HG03108 (cell line): ENCODE measurements around the gene CA12.

ENCODE experiments used
- ATAC-seq: cut with Tn5 transposase; IDR thresholded peaks from one replicate; pipeline ENCODE4 v1.9.1; 2021; ENCODE audit warnings: moderate library complexity; ENCODE audit not compliant: unreplicated experiment

CA12 gene

DNA sequence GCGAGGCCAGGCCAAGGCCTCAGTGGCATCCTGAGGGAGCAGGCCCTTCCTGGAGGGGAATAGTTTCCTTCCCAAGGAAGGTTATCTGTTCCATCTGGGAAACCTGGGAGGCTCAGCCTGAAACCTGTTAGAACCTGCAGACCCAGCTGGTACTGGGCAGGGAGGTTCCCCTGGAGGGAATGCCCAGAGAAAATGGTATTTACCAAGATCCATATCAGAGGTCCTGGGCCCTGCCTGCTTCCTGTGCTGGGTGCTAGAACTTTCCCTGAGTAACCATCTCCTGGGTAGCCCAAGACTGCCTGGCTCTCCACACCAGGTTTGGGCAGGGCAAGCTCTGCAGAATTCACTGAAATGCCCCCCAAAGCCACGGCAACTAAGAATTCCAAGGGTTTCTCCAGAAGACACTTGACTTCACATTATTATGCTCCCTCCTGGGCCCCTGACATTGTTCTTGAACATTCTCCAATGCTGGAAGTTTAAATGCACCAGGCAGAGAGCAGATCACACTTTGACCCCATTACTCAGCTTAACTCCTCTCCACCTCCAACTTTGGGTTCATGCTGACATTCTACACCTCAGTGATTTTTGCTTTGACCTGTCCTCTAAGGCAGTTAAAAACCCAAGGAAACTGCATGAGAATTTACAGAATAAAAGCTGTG, 2.0 kb downstream of the CA12 start:
- ATAC-seq: no peak

- no peak for ATAC-seq
Measured at GRCh38 chr15:63378946-63379345, 2.7 kb downstream of the CA12 start.

DNA sequence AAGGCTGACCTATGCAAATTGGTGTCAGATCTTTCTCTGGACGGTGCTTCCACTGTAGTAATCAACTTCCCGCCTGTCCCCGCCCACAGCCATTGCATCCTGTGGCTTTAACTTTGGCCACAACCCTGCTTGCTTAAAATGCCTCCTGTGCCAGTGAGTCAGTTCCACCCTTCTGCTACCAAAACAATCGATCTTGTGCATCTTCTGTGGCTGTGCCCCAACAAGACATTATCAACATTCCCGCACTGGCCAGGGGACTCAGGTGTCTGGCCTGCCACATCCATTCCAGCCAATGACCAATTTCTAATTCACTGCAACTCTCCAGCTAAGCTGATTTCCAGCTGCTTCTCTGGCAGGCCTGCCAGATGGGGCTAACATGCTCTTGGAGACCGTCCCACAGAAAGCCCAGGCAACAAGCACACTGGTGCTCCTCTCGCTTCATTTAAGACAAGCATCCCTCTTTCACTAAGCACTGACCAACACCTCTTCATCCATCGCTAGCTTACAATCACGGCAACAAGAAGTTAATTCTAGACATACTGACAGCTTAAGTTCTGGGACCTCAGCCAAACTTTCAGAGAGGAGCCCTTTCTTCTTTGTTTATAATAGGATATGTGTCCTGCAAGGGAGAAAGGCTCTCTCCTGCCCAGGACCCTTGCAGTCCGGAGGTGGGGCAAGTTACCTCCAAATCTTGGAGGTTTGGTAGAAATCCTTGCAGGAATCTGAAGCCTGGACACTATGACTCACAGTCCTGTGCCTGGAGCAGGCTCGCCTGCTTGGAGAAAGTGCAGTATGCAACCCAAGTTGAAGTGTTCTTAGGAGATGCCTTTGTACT, 6.7 kb downstream of the CA12 start:
- no peak for ATAC-seq

- no peak for ATAC-seq
Measured at GRCh38 chr15:63373866-63374548, 7.6 kb downstream of the CA12 start.

- no peak for ATAC-seq
Measured at GRCh38 chr15:63373330-63373729, 8.3 kb downstream of the CA12 start.

GRCh38 chr15:63372753-63373152, 8.9 kb downstream of the CA12 start:
- no peak for ATAC-seq

DNA sequence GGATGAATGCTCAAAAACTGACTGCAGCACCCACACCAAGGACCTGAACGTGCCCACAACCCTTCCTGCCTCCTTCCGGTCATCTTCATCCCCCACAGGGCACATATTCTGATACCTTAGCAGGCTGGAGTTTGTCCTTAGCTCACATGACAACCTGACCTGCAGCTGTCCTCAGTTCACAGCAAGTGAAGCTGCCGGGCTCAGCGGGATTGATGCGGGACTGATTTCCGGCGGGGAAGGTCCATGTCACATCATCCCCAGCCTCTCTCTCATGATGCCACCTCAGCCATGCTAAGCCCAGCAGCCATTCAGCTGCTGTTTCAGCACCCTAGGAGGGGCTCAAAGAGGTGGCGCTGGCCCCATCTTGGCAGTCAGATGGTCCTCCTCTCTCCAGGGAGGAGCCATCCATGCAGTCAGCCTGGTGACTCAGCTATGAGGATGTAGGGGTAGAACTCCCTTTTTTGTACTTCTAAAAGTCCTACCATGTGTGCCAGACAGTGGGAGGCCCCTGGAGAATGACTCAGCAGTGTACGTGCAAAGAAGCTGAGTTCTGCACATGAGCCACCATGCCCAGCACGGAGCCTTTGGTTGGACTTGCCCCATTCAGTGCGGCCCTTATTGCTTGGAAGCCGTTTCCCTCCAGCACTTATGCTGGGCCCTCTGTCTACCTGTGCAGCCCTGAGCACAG, 9.5 kb downstream of the CA12 start:
- no peak for ATAC-seq

GRCh38 chr15:63371297-63371918, 10.2 kb downstream of the CA12 start:
- ATAC-seq: no peak

GRCh38 chr15:63370764-63371163, 10.9 kb downstream of the CA12 start:
- ATAC-seq: no peak

- no peak for ATAC-seq
Measured at GRCh38 chr15:63369781-63370180, 11.9 kb downstream of the CA12 start.

DNA sequence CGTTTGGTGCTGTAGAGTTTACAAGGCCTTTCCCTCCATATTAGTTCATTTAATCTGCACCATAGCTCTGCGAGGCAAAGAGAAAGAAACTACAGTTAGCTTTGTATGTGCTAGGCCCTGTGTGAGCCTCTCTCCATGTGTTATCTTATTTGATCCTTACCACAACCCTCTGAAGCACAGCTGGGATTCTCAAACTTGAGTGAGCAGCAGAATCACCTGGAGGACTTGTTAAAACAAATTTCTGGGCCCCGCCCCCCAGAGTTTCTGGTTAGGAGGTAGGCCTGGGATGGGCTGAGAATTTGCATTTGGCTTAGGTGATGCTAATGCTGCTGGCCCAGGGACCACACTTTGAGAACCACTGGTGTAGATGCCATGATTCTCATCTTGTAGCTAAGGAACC, 12.3 kb downstream of the CA12 start:
- ATAC-seq: no peak

DNA sequence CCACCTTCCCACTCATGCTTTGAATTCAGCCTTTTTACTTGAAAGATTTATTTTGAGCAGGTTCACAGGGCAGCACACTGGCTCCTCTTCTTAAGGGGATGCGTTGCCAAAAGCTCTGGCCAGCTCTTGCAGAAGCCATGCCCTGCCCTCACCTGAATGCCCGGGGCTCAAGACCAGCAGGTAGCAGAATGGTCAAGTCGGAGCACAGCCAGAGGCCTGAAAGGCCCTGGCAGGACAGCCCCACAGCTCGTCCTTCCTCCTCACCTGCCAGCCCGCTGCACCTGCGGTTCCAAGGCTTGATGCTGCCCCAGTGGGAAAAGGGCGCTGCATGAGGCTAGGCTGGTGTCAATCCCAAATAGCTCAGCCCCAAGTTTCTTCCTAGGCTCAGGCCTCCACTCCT, 13.1 kb downstream of the CA12 start:
- ATAC-seq: no peak

DNA sequence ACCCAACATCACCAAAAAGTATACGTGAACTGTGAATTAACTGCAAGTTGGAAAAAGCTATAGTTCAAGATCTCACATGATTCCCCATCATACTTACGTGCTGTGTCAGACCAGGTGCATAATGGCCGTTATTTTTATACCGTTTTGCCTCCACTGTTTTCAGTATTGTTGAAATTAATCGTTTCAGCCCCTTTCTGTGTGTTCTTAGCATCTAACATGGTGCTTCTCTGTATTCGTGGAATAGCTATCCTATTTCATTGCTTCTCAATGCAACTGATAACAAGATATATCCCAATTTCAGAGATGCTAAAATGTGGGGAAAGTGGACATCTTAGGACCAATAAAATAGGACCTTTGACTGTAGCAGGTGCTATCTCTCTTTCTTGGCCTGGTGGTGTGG, 13.7 kb downstream of the CA12 start:
- ATAC-seq: no peak

- no peak for ATAC-seq
Measured at GRCh38 chr15:63367390-63367789, 14.3 kb downstream of the CA12 start.

- no peak for ATAC-seq
Measured at GRCh38 chr15:63366451-63366850, 15.2 kb downstream of the CA12 start.

- ATAC-seq: no peak
Measured at GRCh38 chr15:63365273-63365680, 16.4 kb downstream of the CA12 start.

DNA sequence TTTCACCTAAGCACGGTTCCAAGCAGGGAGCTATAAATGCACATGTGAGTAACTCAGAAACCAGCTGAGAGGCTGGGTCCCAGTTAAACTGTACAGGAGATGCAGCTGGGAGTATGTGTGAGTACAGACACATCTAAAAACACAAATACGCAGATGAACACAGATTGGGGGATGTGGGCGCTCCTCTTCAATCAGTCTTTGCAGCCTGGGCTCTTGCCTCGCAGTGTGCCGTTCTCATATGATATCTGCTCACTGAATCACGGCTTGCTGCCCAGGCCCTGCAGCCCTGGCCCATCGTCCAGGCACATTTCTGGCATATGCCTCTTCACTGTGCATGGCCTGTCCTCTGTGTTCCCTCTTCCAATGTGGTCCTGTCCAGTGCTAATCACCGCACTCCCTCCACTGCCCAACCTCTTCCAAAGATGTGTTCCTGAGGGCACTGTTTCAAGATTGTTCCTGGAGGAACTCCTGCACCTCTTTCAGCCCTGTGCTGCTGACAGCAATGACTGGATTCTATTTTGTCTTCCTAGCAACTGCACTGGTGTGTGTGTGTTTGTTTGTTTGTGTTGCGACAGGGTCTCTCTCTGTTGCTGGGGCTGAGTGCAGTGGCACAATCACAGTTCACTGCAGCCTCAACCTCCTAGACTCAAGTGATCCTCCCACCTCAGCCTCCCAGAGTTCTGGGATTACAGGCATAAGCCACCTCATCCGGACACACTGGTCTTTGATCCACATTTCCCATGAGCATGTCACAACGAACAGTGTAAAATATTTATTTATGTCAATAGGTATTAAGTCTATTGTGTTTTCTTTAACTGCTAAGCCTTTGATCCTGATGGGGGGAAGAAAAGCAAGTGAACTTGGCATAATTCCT, 17.0 kb downstream of the CA12 start:
- ATAC-seq: no peak

DNA sequence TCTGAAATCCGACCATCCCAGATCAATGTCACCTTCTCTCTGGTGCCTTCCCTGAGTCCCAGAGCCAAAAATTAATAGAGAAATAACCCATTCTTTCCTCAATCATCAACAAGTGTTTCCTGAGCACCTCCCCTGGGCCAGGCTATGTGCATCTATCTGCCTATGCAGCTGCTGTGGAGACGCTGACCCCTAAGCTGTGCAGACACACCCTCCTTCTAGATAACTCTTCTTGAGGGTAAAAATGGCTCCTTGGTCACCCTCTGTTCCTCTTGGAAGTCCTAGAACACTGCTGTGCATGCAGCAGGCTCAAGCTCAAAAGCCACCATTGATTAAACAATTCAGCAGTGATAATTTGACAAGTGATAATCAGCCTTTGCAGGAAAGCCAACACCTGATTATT, 18.4 kb downstream of the CA12 start:
- ATAC-seq: no peak

- no peak for ATAC-seq
Measured at GRCh38 chr15:63362885-63363284, 18.8 kb downstream of the CA12 start.

- ATAC-seq: no peak
Measured at GRCh38 chr15:63362196-63362595, 19.4 kb downstream of the CA12 start.
